Activated gamma-delta T cell treated with anti-CD3 and anti-CD28 coated beads, Interleukin-2, amount 50 U/mL, for 16 hours (primary cell): ENCODE data around the gene CUBN.

ENCODE experiments used
- DNase-seq: peaks from one replicate; pipeline ENCODE4 v3.0.0-alpha.2; 2020; ENCODE audit warnings: low read depth

The CUBN gene

GRCh38 chr10:16916496-16916895 is 213.1 kb downstream of the CUBN start:
- DNase-seq, result no peak

- no peak for DNase-seq
Observed at GRCh38 chr10:16915300-16915699, 214.3 kb downstream of the CUBN start.

DNA sequence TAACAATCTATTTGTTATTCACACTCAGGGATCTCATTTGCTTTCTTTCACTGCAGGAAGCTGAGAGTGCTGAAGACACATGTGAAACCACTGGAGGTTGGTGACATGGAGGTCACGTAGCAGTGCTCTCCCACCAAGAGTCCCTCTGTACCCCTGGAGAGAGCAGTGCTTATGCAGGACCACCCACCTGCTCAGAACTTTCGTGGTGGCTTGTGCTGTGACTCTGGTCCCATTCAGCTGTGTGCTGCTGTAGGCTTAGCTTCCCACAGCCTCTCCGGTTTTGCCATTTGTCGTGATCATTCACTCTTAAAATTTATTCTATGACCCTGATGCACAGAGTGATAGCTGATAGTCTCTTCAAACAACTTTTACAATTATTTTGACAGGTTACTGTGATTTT is 216.3 kb downstream of the CUBN start:
- DNase-seq, result no peak

DNA sequence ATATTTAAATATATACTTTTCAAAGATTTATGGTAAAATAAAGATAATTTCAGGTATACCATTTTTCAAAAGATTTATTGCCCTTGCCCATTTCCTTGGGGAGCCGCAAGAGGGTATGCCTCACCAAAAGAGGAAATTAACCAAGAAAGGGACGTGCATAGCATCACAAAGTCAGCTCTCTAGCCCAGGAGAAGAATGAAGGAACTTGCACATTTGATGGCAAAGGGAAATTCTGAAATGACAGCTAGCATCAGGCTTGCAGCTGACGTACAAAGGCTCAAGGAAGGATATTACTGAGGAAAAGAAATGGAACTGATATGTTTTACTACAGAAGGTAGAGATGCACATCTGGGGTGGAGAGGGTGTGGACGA is 218.8 kb downstream of the CUBN start:
- DNase-seq, result no peak

- DNase-seq, result no peak
Observed at GRCh38 chr10:16909961-16910792, 219.4 kb downstream of the CUBN start.

GRCh38 chr10:16909271-16909767 is 220.3 kb downstream of the CUBN start:
- DNase-seq, result no peak

GRCh38 chr10:16907687-16908086 is 221.9 kb downstream of the CUBN start:
- DNase-seq, result no peak

GRCh38 chr10:16905320-16905719 is 224.3 kb downstream of the CUBN start:
- no peak for DNase-seq

- no peak for DNase-seq
Observed at GRCh38 chr10:16904639-16905061, 225.0 kb downstream of the CUBN start.

GRCh38 chr10:16904049-16904448 is 225.6 kb downstream of the CUBN start:
- DNase-seq, result no peak

DNA sequence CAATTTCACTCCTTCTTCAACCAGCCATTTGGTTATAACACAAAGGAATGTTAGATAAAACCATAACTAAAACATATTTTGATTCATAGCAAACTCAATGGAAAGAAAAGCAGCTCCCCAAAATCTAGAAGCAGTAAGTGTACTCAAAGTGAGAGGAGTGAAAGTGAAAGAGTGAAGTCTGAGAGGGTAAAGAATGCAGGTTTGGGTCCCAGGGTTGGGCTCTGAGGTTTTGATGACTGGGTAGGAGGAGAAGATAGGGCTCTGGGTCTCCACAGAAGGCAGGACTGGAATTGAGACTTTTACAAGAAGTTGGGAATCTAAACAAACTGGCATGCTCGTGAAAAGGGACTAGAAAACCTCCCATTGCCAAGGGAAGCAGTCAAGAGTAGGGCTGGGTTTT is 227.0 kb downstream of the CUBN start:
- DNase-seq, result no peak

DNA sequence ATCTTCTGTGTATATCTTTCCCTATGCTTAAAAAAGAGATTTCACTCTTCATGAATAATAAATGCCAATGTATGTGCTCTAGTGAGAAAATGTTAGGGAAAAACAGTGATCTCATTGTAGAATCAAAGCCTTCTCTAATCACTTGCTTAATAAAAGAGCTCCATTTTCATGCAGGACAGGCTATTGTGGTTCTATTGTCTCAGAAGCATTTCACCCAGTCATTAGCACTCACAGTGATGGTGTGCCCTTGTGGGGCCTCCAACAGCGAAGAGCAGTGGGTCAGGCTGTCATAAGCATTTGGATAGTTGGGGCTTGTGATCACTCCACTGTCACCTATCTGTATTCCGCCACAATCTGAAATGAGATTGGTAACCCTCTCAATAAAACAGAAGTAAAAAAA is 228.5 kb downstream of the CUBN start:
- DNase-seq, result no peak

- no peak for DNase-seq
Observed at GRCh38 chr10:16896993-16897392, 232.6 kb downstream of the CUBN start.

DNA sequence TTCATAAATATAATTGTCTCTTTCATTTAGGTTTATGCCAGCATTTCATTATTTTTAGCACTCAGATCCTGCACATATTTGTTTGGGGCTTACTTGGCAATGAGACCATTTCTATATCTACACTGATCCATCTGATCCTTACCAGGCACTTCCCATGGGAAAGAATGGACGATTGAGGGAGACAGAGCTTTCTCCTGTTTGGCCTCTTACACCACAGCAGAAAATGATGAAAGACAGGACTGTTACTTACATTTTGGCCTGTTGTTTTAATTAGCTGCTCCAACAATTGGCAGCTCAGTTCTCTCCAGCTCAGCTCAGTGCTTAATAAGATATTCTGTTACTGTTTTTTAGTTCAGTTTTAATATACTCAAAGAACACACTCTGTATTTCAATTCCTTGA is 234.8 kb downstream of the CUBN start:
- no peak for DNase-seq

DNA sequence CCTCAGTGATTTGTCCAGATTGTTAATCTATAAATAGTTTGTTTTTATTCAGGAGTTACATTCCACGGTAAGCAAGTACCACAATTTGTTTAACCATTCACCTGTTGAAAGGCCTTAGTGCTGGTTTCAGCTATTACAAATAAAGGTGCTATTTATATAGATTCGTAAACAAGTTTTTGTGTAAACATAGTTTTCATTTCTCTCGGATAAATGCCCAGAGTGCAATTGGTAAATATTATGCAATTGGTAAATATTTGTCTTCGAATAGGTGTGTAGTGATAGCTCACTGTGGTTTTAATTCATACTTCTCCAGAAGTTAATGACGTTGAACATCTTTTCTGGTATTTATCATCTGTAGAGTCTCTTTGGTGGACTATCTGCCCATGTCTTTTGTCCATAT is 235.9 kb downstream of the CUBN start:
- DNase-seq, result no peak

- no peak for DNase-seq
Observed at GRCh38 chr10:16891375-16892313, 238.0 kb downstream of the CUBN start.

DNA sequence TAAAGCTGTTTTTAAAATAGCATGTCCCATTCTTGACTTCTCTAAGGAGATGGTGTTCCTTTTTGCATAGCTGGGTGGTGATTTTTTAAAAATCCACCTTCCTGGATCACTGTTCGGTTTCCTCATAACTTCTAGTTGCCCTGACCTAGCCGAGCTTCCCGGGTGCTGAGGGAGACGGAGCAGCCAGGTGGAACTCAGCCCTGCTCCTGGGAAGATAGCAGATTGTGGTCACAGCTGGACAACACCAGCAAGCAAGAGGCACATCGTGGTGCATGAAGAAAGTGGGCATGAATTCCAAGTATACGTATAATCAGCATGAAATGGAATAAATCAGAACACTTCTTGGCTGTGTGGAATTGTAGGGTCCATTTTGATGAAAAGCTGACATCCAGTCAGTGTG is 238.9 kb downstream of the CUBN start:
- DNase-seq, result no peak

- DNase-seq, result no peak
Observed at GRCh38 chr10:16887565-16887964, 242.0 kb downstream of the CUBN start.

DNA sequence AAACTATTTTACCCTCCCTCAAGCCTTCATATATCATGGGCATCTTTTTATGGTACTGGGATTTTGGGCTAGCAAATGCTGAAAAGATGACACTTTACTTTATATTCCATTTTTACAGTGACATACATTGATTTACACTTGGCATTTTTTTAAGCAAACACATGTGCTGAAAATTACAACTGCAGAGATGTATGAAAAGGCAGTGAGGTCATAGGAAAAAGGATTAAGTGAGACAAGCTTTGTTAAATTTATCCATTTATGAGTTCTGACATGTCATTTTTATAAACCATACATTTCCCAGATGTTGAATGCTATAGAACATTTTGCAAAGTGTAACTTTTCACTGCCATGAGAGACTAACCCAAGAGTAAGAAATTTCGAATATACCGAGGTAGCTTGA is 243.6 kb downstream of the CUBN start:
- DNase-seq, result no peak

GRCh38 chr10:16884497-16884896 is 245.1 kb downstream of the CUBN start:
- no peak for DNase-seq

GRCh38 chr10:16883084-16883483 is 246.5 kb downstream of the CUBN start:
- no peak for DNase-seq

- no peak for DNase-seq
Observed at GRCh38 chr10:16870331-16870730, 259.3 kb downstream of the CUBN start.

DNA sequence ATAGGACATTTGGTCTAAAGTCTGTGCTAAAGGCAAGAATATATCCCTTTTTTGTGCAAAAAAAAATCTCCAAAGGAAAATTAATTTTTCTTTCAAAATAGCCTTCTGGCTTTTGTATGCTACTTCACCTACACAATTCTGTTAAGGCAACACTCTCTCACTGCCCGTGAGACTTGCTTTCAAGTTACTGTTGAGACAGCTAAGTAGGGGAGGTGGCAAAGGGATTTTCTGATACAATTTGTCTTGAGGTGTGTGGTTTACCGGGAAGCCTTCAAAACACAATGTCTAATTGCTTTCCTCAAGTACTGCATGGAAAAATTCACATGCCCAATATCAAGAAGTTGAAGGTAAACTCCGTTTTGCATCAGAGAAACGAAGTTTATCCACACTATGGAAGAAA is 261.6 kb downstream of the CUBN start:
- DNase-seq, result no peak
